WI38 (cell line): ENCODE data around the gene PCF11.
"Not testable (repeated sequence)": the region's sequence is repeated elsewhere in the genome, so short reads cannot be mapped to it uniquely, and the experiment has no call there.

ENCODE experiments used
- H3K4me3 ChIP-seq: 2 replicates; pipeline ENCODE4 v1.5.1; 2011; ENCODE audit warnings: low read depth, mild to moderate bottlenecking, control low read depth, low read length
- CTCF ChIP-seq: IDR thresholded peaks from 2 replicates; pipeline ENCODE4 v1.5.1; 2012; ENCODE audit warnings: low read depth, mild to moderate bottlenecking, control low read depth, low read length

PCF11 gene

GRCh38 chr11:83194281-83195142 is 37.6 kb downstream of the PCF11 start:
- H3K4me3 ChIP-seq = peak overlapping the region; percentile 93
- TF ChIP-seq CTCF = no peak

GRCh38 chr11:83195143-83195466 is 38.2 kb downstream of the PCF11 start:
- peak overlapping the region; percentile 93 for H3K4me3 ChIP-seq
- no peak for TF ChIP-seq CTCF

GRCh38 chr11:83195649-83196048 is 38.7 kb downstream of the PCF11 start:
- peak overlapping the region; percentile 93 for H3K4me3 ChIP-seq
- TF ChIP-seq CTCF = no peak

DNA sequence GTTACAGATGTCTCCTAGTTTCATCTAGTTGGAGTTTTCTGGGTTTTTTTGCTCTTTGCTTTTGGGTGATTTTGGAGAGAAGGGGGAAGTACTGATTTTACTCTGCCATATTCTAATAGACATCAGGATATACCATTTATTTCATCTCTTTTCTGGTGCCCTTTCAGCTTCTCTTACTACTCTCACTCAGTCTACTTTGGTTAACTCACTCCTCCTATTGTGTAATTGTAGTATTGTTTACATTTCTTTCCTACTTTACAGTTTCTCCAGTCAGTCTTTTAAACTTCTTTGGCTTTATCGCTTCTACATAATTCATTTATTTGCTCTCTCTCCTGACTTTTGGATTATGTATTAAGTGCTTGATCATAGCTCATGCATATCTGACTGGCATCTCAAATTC is 43.1 kb downstream of the PCF11 start:
- no peak overlapping the region for H3K4me3 ChIP-seq
- TF ChIP-seq CTCF = no peak

- TF ChIP-seq CTCF = no peak
- no peak overlapping the region for H3K4me3 ChIP-seq
These were observed 48.8 kb downstream of the PCF11 start for GRCh38 chr11:83205608-83206185.

- TF ChIP-seq CTCF = no peak
These were observed 49.3 kb downstream of the PCF11 start for GRCh38 chr11:83206221-83206620.

GRCh38 chr11:83206771-83207382 is 49.9 kb downstream of the PCF11 start:
- not testable (repeated sequence) for H3K4me3 ChIP-seq

More at GRCh38 chr11:83206221-83206620, 49.3 kb downstream of the PCF11 start:
- no peak overlapping the region for H3K4me3 ChIP-seq
